HG03025 (cell line): Measurements from ENCODE around the gene ZSCAN5C.

ENCODE experiments used
- ATAC-seq: cut with Tn5 transposase; IDR thresholded peaks from one replicate; pipeline ENCODE4 v1.9.1; 2021; ENCODE audit warnings: mild to moderate bottlenecking, moderate library complexity; ENCODE audit not compliant: unreplicated experiment, low FRiP score

The ZSCAN5C gene

DNA sequence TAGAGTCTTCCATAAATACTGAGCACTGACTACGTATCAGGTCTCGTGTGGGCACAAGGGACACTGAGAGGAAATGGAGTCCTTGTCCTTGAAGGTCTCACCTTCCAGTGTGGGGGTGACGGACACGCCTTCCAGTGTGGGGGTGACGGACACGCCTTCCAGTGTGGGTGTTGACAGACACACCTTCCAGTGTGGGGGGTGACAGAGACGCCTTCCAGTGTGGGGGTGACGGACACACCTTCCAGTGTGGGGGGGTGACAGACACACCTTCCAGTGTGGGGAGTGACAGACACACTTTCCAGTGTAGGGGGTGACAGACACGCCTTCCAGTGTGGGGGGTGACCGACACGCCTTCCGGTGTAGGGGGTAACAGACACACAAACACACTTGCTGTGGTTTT is 56.2 kb downstream of the ZSCAN5C start:
- ATAC-seq, result no peak
